WI38 (cell line): Measurements from ENCODE around the gene FSIP1.

Experiments
- H3K4me3 ChIP-seq: 2 replicates; pipeline ENCODE4 v1.5.1; 2011; ENCODE audit warnings: low read depth, mild to moderate bottlenecking, control low read depth, low read length
- CTCF ChIP-seq: IDR thresholded peaks from 2 replicates; pipeline ENCODE4 v1.5.1; 2012; ENCODE audit warnings: low read depth, mild to moderate bottlenecking, control low read depth, low read length

FSIP1 gene

GRCh38 chr15:39602143-39602542, 180.5 kb downstream of the FSIP1 start:
- no peak for TF ChIP-seq CTCF
- no peak overlapping the region for H3K4me3 ChIP-seq

GRCh38 chr15:39599871-39600270, 182.8 kb downstream of the FSIP1 start:
- H3K4me3 ChIP-seq = no peak overlapping the region
- no peak for TF ChIP-seq CTCF

- no peak for TF ChIP-seq CTCF
- no peak overlapping the region for H3K4me3 ChIP-seq
These were observed 183.4 kb downstream of the FSIP1 start for GRCh38 chr15:39598958-39599845.

- no peak overlapping the region for H3K4me3 ChIP-seq
- TF ChIP-seq CTCF = no peak
These were observed 184.3 kb downstream of the FSIP1 start for GRCh38 chr15:39598186-39598850.

GRCh38 chr15:39597751-39598185, 184.9 kb downstream of the FSIP1 start:
- TF ChIP-seq CTCF = no peak
- no peak overlapping the region for H3K4me3 ChIP-seq

- H3K4me3 ChIP-seq = no peak overlapping the region
- no peak for TF ChIP-seq CTCF
These were observed 185.3 kb downstream of the FSIP1 start for GRCh38 chr15:39597336-39597735.

- no peak overlapping the region for H3K4me3 ChIP-seq
- TF ChIP-seq CTCF = no peak
These were observed 186.1 kb downstream of the FSIP1 start for GRCh38 chr15:39596358-39597051.
